DMS 273 (cell line): ENCODE results near the gene MYH7.

Experiments
- DNase-seq: peaks from one replicate; lab custom pipeline; 2025; ENCODE audit not compliant: unreplicated experiment; lab: John Stamatoyannopoulos, UW

MYH7 gene

GRCh38 chr14:23375527-23376251 is 59.8 kb downstream of the MYH7 start:
- no peak for DNase-seq

GRCh38 chr14:23373041-23373440 is 62.4 kb downstream of the MYH7 start:
- DNase-seq: no peak

- no peak for DNase-seq
Measured at GRCh38 chr14:23372509-23372908, 63.0 kb downstream of the MYH7 start, which contains the start of gene IL25. IL25 (plus strand) TSS chr14:23372809.

- no peak for DNase-seq
Measured at GRCh38 chr14:23371865-23372264, 63.6 kb downstream of the MYH7 start.

GRCh38 chr14:23370221-23370620 is 65.2 kb downstream of the MYH7 start:
- DNase-seq: no peak

- peak; percentile 84 for DNase-seq
Measured at GRCh38 chr14:23366426-23366921, 69.0 kb downstream of the MYH7 start.

GRCh38 chr14:23365732-23366425 is 69.6 kb downstream of the MYH7 start:
- DNase-seq: peak; percentile 84

GRCh38 chr14:23365036-23365731 is 70.3 kb downstream of the MYH7 start, which contains the start of gene EFS:
EFS (minus strand) TSS chr14:23365172; CDS start chr14:23365025, 147 bp downstream.
- DNase-seq: no peak

- no peak for DNase-seq
Measured at GRCh38 chr14:23364164-23365035, 71.1 kb downstream of the MYH7 start.
